SHP77 (cell line): ENCODE data around the gene ABCD3.
"Not testable (repeated sequence)": the region's sequence is repeated elsewhere in the genome, so short reads cannot be mapped to it uniquely, and the experiment has no call there.

Experiments
- DNase-seq, 2 experiments: peaks; one replicate each; lab custom pipeline; 2025; lab: John Stamatoyannopoulos, UW

ABCD3 gene

GRCh38 chr1:94550800-94551241, 132.6 kb downstream of the ABCD3 start:
- peak in 1 of 2 experiments; percentile 30 for DNase-seq

- peak; percentile 78 to 84 for DNase-seq
These were observed 133.3 kb downstream of the ABCD3 start for GRCh38 chr1:94551449-94551848.

GRCh38 chr1:94552071-94552586, 133.9 kb downstream of the ABCD3 start:
- DNase-seq, result peak; percentile 31 to 35

GRCh38 chr1:94553323-94553730, 135.1 kb downstream of the ABCD3 start:
- DNase-seq, result no peak

GRCh38 chr1:94553931-94554330, 135.7 kb downstream of the ABCD3 start:
- DNase-seq, result no peak

- no peak for DNase-seq
These were observed 136.4 kb downstream of the ABCD3 start for GRCh38 chr1:94554580-94554979.

GRCh38 chr1:94555091-94555490, 136.9 kb downstream of the ABCD3 start:
- no peak for DNase-seq

GRCh38 chr1:94559921-94560320, 141.7 kb downstream of the ABCD3 start:
- DNase-seq, result no peak

- DNase-seq, result no peak
These were observed 142.1 kb downstream of the ABCD3 start for GRCh38 chr1:94560333-94560732.

GRCh38 chr1:94562519-94563260, 144.5 kb downstream of the ABCD3 start:
- no peak for DNase-seq

GRCh38 chr1:94565901-94566300, 147.7 kb downstream of the ABCD3 start:
- no peak for DNase-seq

GRCh38 chr1:94566436-94566835, 148.2 kb downstream of the ABCD3 start:
- not testable (repeated sequence) for DNase-seq

GRCh38 chr1:94567975-94568607, 149.9 kb downstream of the ABCD3 start:
- not testable (repeated sequence) for DNase-seq
